Omental fat pad (tissue), 4 donors: ENCODE measurements around the gene PTMS. TPM values are rescaled to one million over a fixed set of nuclear protein-coding genes. Genes with fewer than 3 reads are reported as not detected.

Experiments used
- ATAC-seq: fragments of 150-250 bp; one replicate; pipeline ENCODE4 v1.9.1; 2016; ENCODE audit warnings: mild to moderate bottlenecking, moderate library complexity; ENCODE audit not compliant: low FRiP score
- DNase-seq: peaks from one replicate; pipeline ENCODE4 v3.0.0-alpha.2; 2019; ENCODE audit warnings: low spot score
- total RNA-seq, 4 donors: library from RNA; depleted of rRNA; stranded (reverse); fragments of >200 nt; gene quantifications; one replicate each; pipeline ENCODE4 v1.1.0, GENCODE V29; 2016
- TF ChIP-seq, protein P1 (sequence below), 3 donors: fragments of 450-650 bp; IDR thresholded peaks; one replicate each; pipeline ENCODE4 v1.5.1; 2016 to 2017; ENCODE audit warnings: antibody characterized with exemption in 3 of 3, mild to moderate bottlenecking in 3 of 3, moderate library complexity in 2 of 3

Gene PTMS
- total RNA-seq, 4 donors from 2014 or later, result 77.6 to 143 (median 113) TPM

- TF ChIP-seq, protein P1, sequence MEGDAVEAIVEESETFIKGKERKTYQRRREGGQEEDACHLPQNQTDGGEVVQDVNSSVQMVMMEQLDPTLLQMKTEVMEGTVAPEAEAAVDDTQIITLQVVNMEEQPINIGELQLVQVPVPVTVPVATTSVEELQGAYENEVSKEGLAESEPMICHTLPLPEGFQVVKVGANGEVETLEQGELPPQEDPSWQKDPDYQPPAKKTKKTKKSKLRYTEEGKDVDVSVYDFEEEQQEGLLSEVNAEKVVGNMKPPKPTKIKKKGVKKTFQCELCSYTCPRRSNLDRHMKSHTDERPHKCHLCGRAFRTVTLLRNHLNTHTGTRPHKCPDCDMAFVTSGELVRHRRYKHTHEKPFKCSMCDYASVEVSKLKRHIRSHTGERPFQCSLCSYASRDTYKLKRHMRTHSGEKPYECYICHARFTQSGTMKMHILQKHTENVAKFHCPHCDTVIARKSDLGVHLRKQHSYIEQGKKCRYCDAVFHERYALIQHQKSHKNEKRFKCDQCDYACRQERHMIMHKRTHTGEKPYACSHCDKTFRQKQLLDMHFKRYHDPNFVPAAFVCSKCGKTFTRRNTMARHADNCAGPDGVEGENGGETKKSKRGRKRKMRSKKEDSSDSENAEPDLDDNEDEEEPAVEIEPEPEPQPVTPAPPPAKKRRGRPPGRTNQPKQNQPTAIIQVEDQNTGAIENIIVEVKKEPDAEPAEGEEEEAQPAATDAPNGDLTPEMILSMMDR (IDR thresholded peaks at IDR 0.05), result no peak
- no peak for ATAC-seq
- no peak for DNase-seq
These were observed 53.2 kb downstream of the PTMS start for GRCh38 chr12:6819106-6820030.

- ATAC-seq (no peak), DNase-seq (no peak)
- TF ChIP-seq, protein P1 (IDR thresholded peaks at IDR 0.05), result no peak
These were observed 54.0 kb downstream of the PTMS start for GRCh38 chr12:6820166-6820565.

Other genes starting within 250 kb of the PTMS start
- gene GAPDH, start 231.8 kb upstream of the PTMS start, total RNA-seq, result 1,000 to 10,000 TPM; 1,060 to 2,185 (median 1,462) TPM
- gene IFFO1, start 210.3 kb upstream of the PTMS start, total RNA-seq, result 10 to 100 TPM; 15.5 to 50.0 (median 18.4) TPM
- 100 to 1,000 TPM in 1 of 4 donors, 10 to 100 TPM in 3; 26.2 to 153 (median 45.0) TPM for gene NOP2, start 198.1 kb upstream of the PTMS start, total RNA-seq
- 100 to 1,000 TPM; 171 to 213 (median 194) TPM for gene CHD4, start 159.0 kb upstream of the PTMS start, total RNA-seq
- 1 to 10 TPM; 2.2 to 6.3 (median 2.4) TPM for gene LPAR5, start 130.4 kb upstream of the PTMS start, total RNA-seq
- gene ACRBP, start 118.9 kb upstream of the PTMS start, total RNA-seq, result 1 to 10 TPM; 1.9 to 3.8 (median 3.2) TPM
- gene ING4, start 103.2 kb upstream of the PTMS start, total RNA-seq, result 10 to 100 TPM in 3 of 4 donors, 1 to 10 TPM in 1; 9.7 to 48.7 (median 24.8) TPM
- 10 to 100 TPM; 28.1 to 36.7 (median 34.6) TPM for gene ZNF384, start 77.0 kb upstream of the PTMS start, total RNA-seq
- gene PIANP, start 65.5 kb upstream of the PTMS start, total RNA-seq, result not detected
- 10 to 100 TPM; 51.2 to 64.0 (median 62.7) TPM for gene COPS7A, start 42.3 kb upstream of the PTMS start, total RNA-seq
- 100 to 1,000 TPM; 127 to 150 (median 129) TPM for gene MLF2, start 13.2 kb upstream of the PTMS start, total RNA-seq
- gene LAG3, start 6.2 kb downstream of the PTMS start, total RNA-seq, result 1 to 10 TPM in 2 of 4 donors, under 1 TPM in 2; 0.44 to 2.2 (median 0.92) TPM
- gene CD4, start 23.2 kb downstream of the PTMS start, total RNA-seq, result 10 to 100 TPM; 19.7 to 26.5 (median 21.8) TPM
- gene GPR162, start 55.5 kb downstream of the PTMS start, total RNA-seq, result 1 to 10 TPM; 2.8 to 6.7 (median 2.9) TPM
- 10 to 100 TPM in 2 of 4 donors, 1 to 10 TPM in 2; 5.4 to 13.6 (median 10.0) TPM for gene P3H3, start 62.0 kb downstream of the PTMS start, total RNA-seq
- gene GNB3, start 74.6 kb downstream of the PTMS start, total RNA-seq, result 1 to 10 TPM in 1 of 4 donors, under 1 TPM in 2, not detected in 1; 0.25 to 2.0 (median 0.48) TPM
- 1 to 10 TPM in 2 of 4 donors, under 1 TPM in 2; 0.47 to 1.6 (median 1.1) TPM for gene CDCA3, start 84.9 kb downstream of the PTMS start, total RNA-seq
- gene USP5, start 85.8 kb downstream of the PTMS start, total RNA-seq, result 10 to 100 TPM; 33.4 to 39.4 (median 36.7) TPM
- 100 to 1,000 TPM; 254 to 446 (median 375) TPM for gene TPI1, start 101.2 kb downstream of the PTMS start, total RNA-seq
- 1 to 10 TPM; 4.1 to 6.5 (median 5.7) TPM for gene SPSB2, start 106.9 kb downstream of the PTMS start, total RNA-seq
- 10 to 100 TPM in 1 of 4 donors, 1 to 10 TPM in 3; 6.2 to 12.1 (median 7.4) TPM for gene LRRC23, start 138.5 kb downstream of the PTMS start, total RNA-seq
- 10 to 100 TPM in 1 of 4 donors, 1 to 10 TPM in 3; 3.5 to 14.3 (median 5.2) TPM for gene ENO2, start 148.2 kb downstream of the PTMS start, total RNA-seq
- gene ATN1, start 161.6 kb downstream of the PTMS start, total RNA-seq, result 10 to 100 TPM; 46.2 to 93.5 (median 59.4) TPM
- gene RNU7-1, start 177.5 kb downstream of the PTMS start, total RNA-seq, result not detected
- gene C12orf57, start 177.7 kb downstream of the PTMS start, total RNA-seq, result 100 to 1,000 TPM; 280 to 555 (median 413) TPM
- gene PTPN6, start 185.0 kb downstream of the PTMS start, total RNA-seq, result 10 to 100 TPM; 19.8 to 42.3 (median 35.9) TPM
- gene PHB2, start 204.3 kb downstream of the PTMS start, total RNA-seq, result 100 to 1,000 TPM; 173 to 218 (median 189) TPM
- 10 to 100 TPM; 28.8 to 47.1 (median 30.8) TPM for gene EMG1, start 204.6 kb downstream of the PTMS start, total RNA-seq